Activated CD4-positive, alpha-beta T cell treated with anti-CD3 and anti-CD28 coated beads for 36 hours (primary cell): ENCODE data around the gene CDC40. TPM values are rescaled to one million over a fixed set of nuclear protein-coding genes. Genes with fewer than 3 reads are reported as not detected.
"Not testable (repeated sequence)": the region's sequence is repeated elsewhere in the genome, so short reads cannot be mapped to it uniquely, and the experiment has no call there.

Source experiments
- ATAC-seq: fragments of 200-7000 bp; cut with Tn5 transposase; one replicate; pipeline ENCODE4 v1.10.0; 2021; ENCODE audit warnings: mild to moderate bottlenecking, moderate library complexity
- CTCF ChIA-PET: fragments of 350-600 bp; sonication (Branson Sonifier 250); formaldehyde crosslinking; loops from one replicate; lab custom pipeline; 2021; ENCODE audit warnings: antibody characterized with exemption; lab: Charles Lee
- POLR2A ChIA-PET: fragments of 350-600 bp; sonication (Branson Sonifier 250); formaldehyde crosslinking; loops from one replicate; lab custom pipeline; 2021; ENCODE audit warnings: antibody characterized with exemption, inconsistent platforms; lab: Charles Lee
- DNase-seq: peaks from one replicate; pipeline ENCODE4 v3.0.0-alpha.2; 2020
- H3K27ac Mint-ChIP-seq: one replicate; pipeline ENCODE4 v1.8.0; 2021; ENCODE audit warnings: mixed read lengths
- H3K27me3 Mint-ChIP-seq: one replicate; pipeline ENCODE4 v1.8.0; 2021; ENCODE audit warnings: mixed read lengths
- H3K36me3 Mint-ChIP-seq: one replicate; pipeline ENCODE4 v1.8.0; 2021; ENCODE audit warnings: low read depth, mixed read lengths
- H3K4me1 Mint-ChIP-seq: one replicate; pipeline ENCODE4 v1.8.0; 2021; ENCODE audit warnings: mixed read lengths
- H3K4me3 Mint-ChIP-seq: one replicate; pipeline ENCODE4 v1.8.0; 2021; ENCODE audit warnings: mild to moderate bottlenecking, moderate library complexity, mixed read lengths
- H3K9me3 Mint-ChIP-seq: one replicate; pipeline ENCODE4 v1.8.0; 2021; ENCODE audit warnings: low read depth, mixed read lengths
- intact Hi-C, 2 experiments: fragments of 100-400 bp; cut with DNase I in 1 of 2; cut with micrococcal nuclease in 1 of 2; formaldehyde crosslinking; loops; one replicate each; pipeline versions ENCODE4 v1.14.2 to v1.15.1; 2022 to 2024; cut with DNase I, micrococcal nuclease
- total RNA-seq, 2 experiments: library from RNA; stranded (reverse); gene quantifications; one replicate each; pipeline ENCODE4 v1.2.3, GENCODE V29; 2021

CDC40 gene
- total RNA-seq, 2 experiments from 2014 or later = 28.0 to 33.7 TPM

GRCh38 chr6:110271732-110272022 lies 91.5 kb downstream of the CDC40 start:
- Mint-ChIP-seq H3K9me3 (peaks cover 2% of the 10 kb centered on the region), H3K4me3 (no peak overlapping the region), H3K36me3 (no peaks in the 10 kb centered on the region), H3K4me1 (no peaks in the 10 kb centered on the region), H3K27ac (no peak overlapping the region), H3K27me3 (peaks cover 10% of the 10 kb centered on the region)
- ChIA-PET POLR2A (no interaction called here), CTCF (interaction anchor here (1.1 kb wide), 1 partner anchor 15 kb away, joined by 3 read pairs; no protein-coding TSS in a partner anchor)
- DNase-seq (no peak), ATAC-seq (no peak)
- intact Hi-C loops = no loop called here

- CTCF ChIA-PET, H3K9me3 Mint-ChIP-seq, H3K36me3 Mint-ChIP-seq, ATAC-seq, H3K27ac Mint-ChIP-seq, H3K4me3 Mint-ChIP-seq, POLR2A ChIA-PET, DNase-seq, intact Hi-C loops, H3K4me1 Mint-ChIP-seq: not testable (repeated sequence)
- H3K27me3 Mint-ChIP-seq = peaks cover 10% of the 10 kb centered on the region
These were observed 92.6 kb downstream of the CDC40 start for GRCh38 chr6:110272781-110273180.

GRCh38 chr6:110277100-110277665 lies 97.0 kb downstream of the CDC40 start:
- CTCF ChIA-PET = no interaction called here
- no peaks in the 10 kb centered on the region for H3K9me3 Mint-ChIP-seq
- ATAC-seq (no peak), DNase-seq (no peak)
- no peaks in the 10 kb centered on the region for H3K4me1 Mint-ChIP-seq
- peaks cover 10% of the 10 kb centered on the region for H3K27me3 Mint-ChIP-seq
- H3K36me3 Mint-ChIP-seq = no peaks in the 10 kb centered on the region
- no peak overlapping the region for H3K27ac Mint-ChIP-seq
- POLR2A ChIA-PET = no interaction called here
- intact Hi-C loops = no loop called here
- H3K4me3 Mint-ChIP-seq = no peak overlapping the region

Other genes with a start within 250 kb of the CDC40 start
- gene GPR6, start 202.1 kb upstream of the CDC40 start, total RNA-seq = not detected
- gene WASF1, start 757 bp upstream of the CDC40 start, total RNA-seq = 1 to 10 TPM; 4.2 to 4.6 TPM
- not detected for gene METTL24, start 177.9 kb downstream of the CDC40 start, total RNA-seq
- gene DDO, start 235.1 kb downstream of the CDC40 start, total RNA-seq = not detected